ENCODE data around the gene NKX6-2. TPM values are rescaled to one million over a fixed set of nuclear protein-coding genes. Genes with fewer than 3 reads are reported as not detected.

NKX6-2 gene
- total and polyA plus RNA-seq, 10 of the 15 experiments (the other 5 are each of a cell fraction or from before 2014, with no cell fraction given), result 0.45 to 1.8 TPM; not detected in 8

DNA sequence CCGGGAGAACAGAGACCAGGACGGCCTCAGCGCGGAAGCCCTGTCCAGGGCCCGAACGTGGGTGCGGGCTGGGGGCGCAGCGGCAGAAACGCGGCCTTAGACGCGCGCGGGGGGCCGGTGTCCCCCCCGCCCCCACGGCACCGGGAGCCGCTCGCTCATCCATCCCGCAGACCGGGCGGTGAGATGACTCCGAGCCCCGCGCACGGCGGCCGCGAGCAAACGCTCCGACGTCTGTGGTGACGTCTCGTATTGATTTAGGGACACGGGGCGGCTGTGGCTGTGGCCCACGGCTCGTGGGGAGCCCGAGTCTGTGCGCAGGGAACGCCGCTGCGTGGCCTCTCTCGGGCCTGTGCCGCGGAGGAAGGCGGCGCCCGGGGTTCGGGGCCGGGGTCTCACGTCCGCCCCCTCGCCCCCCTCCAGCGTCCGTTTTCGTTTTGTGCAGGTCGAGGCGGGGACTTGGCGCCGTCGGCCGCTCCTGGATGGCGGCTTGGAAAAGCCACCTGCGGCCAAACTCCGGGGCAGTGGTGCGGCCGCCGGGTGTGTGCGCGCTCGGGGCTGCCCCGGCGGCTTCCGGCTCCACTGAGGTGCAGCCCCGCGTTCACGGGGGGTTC is 1.0 kb upstream of the NKX6-2 start (continued):
- TF ChIP-seq RELA (IDR thresholded peaks at IDR 0.05; ENCODE audit: borderline replicate concordance, partially characterized antibody) (no peak), CREB1 (IDR thresholded peaks at IDR 0.05; ENCODE audit: low read depth) (no peak)

- Histone ChIP-seq H3K79me2 (ENCODE audit: control insufficient read depth, insufficient read depth, low read length) (no peaks in the 10 kb centered on the region), H3K4me3 (no peak overlapping the region), H2AFZ (ENCODE audit: control insufficient read depth, low read depth, low read length) (no peak overlapping the region), H3K36me3 (ENCODE audit: control insufficient read depth in 2 of 2, insufficient read depth in 2 of 2, low read length in 1 of 2) (no peaks in the 10 kb centered on the region), H3K9me3 (replicated peaks; ENCODE audit: control insufficient read depth, insufficient read depth, low read length) (no peaks in the 10 kb centered on the region; the same call in 2 of the 3 replicates), H3K27me3 (replicated peaks in 1 of 2; ENCODE audit: control insufficient read depth in 2 of 2, insufficient read depth in 2 of 2, low read length in 1 of 2) (no peaks in the 10 kb centered on the region), H3K9ac (ENCODE audit: control insufficient read depth, insufficient read depth, low read length) (no peak overlapping the region), H4K20me1 (ENCODE audit: control insufficient read depth, insufficient read depth) (no peaks in the 10 kb centered on the region), H3K4me1 (ENCODE audit: control insufficient read depth, insufficient read depth, low read length) (no peaks in the 10 kb centered on the region), H3K27ac (ENCODE audit: control insufficient read depth, insufficient read depth) (no peak overlapping the region), H3K4me2 (ENCODE audit: control insufficient read depth, insufficient read depth) (no peak overlapping the region)
- CTCF ChIA-PET, result no interaction called here
- POLR2A ChIA-PET, result no interaction called here
- DNase-seq (ENCODE audit: low read depth, low spot score) (no peak), FAIRE-seq (no peak), ATAC-seq (no peak)
- BruUV-seq (replicated peaks), result no TSS peak
- 58% methylated on average over 42 of the region's 58 CpGs for WGBS (ENCODE audit: insufficient coverage, insufficient replicate concordance, low lambda C conversion rate, missing lambda C conversion rate)
- in situ Hi-C loops (cut with MboI), result no loop called here
- SMC1A ChIA-PET (ENCODE audit: uncharacterized antibody, unreplicated experiment), result no interaction called here
- intact Hi-C loops (cut with micrococcal nuclease; ENCODE audit: unreplicated experiment), result no loop called here
- RAD21 ChIA-PET (ENCODE audit: unreplicated experiment), result no interaction called here
- TF ChIP-seq ZBTB33 (IDR thresholded peaks at IDR 0.05) (no peak), E4F1 (IDR thresholded peaks at IDR 0.05; ENCODE audit: borderline replicate concordance, partially characterized antibody) (no peak), SP1 (IDR thresholded peaks at IDR 0.05; ENCODE audit: low read depth, low read length) (no peak), ZSCAN29 (IDR thresholded peaks at IDR 0.05) (no peak), TCF7 (IDR thresholded peaks at IDR 0.05; ENCODE audit: borderline replicate concordance) (no peak), EP300 (IDR thresholded peaks at IDR 0.05; ENCODE audit: borderline replicate concordance in 1 of 2, control insufficient read depth in 1 of 2, low read depth in 2 of 2, low read length in 2 of 2) (no peak)
- TF ChIP-seq, protein P1, sequence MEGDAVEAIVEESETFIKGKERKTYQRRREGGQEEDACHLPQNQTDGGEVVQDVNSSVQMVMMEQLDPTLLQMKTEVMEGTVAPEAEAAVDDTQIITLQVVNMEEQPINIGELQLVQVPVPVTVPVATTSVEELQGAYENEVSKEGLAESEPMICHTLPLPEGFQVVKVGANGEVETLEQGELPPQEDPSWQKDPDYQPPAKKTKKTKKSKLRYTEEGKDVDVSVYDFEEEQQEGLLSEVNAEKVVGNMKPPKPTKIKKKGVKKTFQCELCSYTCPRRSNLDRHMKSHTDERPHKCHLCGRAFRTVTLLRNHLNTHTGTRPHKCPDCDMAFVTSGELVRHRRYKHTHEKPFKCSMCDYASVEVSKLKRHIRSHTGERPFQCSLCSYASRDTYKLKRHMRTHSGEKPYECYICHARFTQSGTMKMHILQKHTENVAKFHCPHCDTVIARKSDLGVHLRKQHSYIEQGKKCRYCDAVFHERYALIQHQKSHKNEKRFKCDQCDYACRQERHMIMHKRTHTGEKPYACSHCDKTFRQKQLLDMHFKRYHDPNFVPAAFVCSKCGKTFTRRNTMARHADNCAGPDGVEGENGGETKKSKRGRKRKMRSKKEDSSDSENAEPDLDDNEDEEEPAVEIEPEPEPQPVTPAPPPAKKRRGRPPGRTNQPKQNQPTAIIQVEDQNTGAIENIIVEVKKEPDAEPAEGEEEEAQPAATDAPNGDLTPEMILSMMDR (IDR thresholded peaks at IDR 0.05 in 2 of 3, conservative IDR thresholded peaks at IDR 0.05 in 1 of 3; ENCODE audit: control insufficient read depth in 2 of 3, extremely low read depth in 1 of 3, insufficient read depth in 1 of 3, low read depth in 3 of 3, low read length in 3 of 3), result no peak
- TF ChIP-seq, protein P2, sequence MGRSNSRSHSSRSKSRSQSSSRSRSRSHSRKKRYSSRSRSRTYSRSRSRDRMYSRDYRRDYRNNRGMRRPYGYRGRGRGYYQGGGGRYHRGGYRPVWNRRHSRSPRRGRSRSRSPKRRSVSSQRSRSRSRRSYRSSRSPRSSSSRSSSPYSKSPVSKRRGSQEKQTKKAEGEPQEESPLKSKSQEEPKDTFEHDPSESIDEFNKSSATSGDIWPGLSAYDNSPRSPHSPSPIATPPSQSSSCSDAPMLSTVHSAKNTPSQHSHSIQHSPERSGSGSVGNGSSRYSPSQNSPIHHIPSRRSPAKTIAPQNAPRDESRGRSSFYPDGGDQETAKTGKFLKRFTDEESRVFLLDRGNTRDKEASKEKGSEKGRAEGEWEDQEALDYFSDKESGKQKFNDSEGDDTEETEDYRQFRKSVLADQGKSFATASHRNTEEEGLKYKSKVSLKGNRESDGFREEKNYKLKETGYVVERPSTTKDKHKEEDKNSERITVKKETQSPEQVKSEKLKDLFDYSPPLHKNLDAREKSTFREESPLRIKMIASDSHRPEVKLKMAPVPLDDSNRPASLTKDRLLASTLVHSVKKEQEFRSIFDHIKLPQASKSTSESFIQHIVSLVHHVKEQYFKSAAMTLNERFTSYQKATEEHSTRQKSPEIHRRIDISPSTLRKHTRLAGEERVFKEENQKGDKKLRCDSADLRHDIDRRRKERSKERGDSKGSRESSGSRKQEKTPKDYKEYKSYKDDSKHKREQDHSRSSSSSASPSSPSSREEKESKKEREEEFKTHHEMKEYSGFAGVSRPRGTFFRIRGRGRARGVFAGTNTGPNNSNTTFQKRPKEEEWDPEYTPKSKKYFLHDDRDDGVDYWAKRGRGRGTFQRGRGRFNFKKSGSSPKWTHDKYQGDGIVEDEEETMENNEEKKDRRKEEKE (IDR thresholded peaks at IDR 0.05), result no peak
Observed at GRCh38 chr10:132786476-132786883, 533 bp upstream of the NKX6-2 start.

All from GM12878 (cell line).